MM.1S (cell line): ENCODE data around the gene MAP2K4.

Experiments
- CTCF ChIP-seq: fragments of 300-600 bp; sonication (generic); IDR thresholded peaks from 2 replicates; pipeline ENCODE4 v1.5.1; 2016; ENCODE audit warnings: antibody characterized with exemption, low read length, mixed read lengths
- EZH2 ChIP-seq: fragments of 300-600 bp; sonication (generic); optimal IDR thresholded peaks from 2 replicates; pipeline ENCODE3; 2017; ENCODE audit warnings: low read depth, mild to moderate bottlenecking, antibody characterized with exemption, low read length, mixed read lengths

GRCh38 chr17:12137859-12138258 is 117.2 kb downstream of the MAP2K4 start:
- no peak for TF ChIP-seq CTCF
- no peak for TF ChIP-seq EZH2
